GM12874 (cell line): ENCODE measurements around the gene DDX1.

Experiments used
- CTCF ChIP-seq: IDR thresholded peaks from 2 replicates; pipeline ENCODE4 v1.5.1; 2011; ENCODE audit warnings: low read depth, mild to moderate bottlenecking, control low read depth, low read length, moderate library complexity; ENCODE audit not compliant: insufficient read depth

DDX1 gene

GRCh38 chr2:15553519-15553918, 38.1 kb upstream of the DDX1 start:
- TF ChIP-seq CTCF = no peak

DNA sequence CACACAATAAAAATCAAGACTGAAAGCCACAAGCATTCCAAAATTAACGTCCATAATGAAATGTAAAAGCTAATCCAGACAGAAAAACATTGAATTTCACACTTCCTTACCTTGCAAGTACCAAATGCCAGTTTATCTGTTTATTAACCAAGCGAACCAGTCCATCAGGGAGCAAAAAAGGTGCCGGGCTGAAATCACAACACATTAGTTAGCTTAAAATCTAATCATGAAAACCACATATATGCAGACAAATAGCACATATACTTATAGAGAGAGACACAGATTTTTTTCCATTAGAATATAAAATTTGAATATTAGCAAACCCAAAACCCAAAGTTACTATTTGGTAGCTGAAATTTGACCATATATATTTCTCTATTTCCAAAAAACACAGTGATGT, 37.7 kb upstream of the DDX1 start:
- TF ChIP-seq CTCF = no peak

DNA sequence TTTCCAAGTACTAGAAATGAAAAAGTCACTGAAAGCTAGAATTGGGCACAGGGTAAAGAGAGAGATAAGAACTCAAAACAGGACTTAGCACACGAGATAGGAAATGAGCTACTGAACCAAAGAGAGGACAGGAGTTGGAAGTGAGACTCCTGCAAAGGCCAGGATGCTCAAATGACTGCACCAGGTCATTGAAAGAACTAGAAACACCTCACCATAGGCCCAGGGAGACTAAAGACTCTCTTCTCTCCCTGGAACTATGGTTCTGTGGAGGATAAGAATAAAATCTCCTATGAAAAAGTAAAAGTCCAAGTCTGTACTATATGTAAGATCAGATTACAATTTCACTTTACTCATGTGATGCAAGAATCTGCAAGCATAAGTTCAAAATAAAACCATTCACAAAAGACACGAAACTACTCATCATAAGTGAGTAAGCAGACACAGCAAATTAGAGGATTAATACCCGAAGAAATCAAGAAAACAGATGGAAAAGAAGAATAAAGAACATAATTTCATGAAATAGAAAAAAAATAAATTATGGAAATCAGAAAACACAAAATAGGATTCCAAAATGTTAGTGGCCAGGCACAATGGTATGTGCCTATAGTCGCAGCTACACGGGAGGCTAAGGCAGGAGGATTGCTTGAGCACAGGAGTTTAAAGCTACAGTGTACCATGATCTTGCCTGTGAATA, 37.0 kb upstream of the DDX1 start:
- TF ChIP-seq CTCF = no peak

DNA sequence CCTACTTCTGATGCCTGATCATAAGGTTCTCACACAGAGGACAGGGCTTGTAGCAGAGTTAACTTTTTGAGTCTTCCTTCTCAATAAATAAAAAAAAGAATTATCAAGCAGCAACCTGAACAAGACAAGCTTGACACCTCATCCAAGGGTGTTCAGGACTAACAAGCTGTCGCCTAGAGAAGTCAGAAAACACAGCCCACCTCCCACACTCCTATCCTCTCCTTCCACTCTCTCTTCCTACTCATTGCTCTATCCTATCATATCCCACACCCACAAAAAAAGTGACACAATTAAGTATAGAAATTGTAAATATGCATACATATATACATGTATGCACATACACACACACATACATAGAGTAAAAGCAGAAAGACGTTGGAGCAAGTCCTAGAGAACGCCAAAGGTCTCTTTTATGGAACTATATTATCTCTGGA, 35.9 kb upstream of the DDX1 start:
- TF ChIP-seq CTCF = no peak

DNA sequence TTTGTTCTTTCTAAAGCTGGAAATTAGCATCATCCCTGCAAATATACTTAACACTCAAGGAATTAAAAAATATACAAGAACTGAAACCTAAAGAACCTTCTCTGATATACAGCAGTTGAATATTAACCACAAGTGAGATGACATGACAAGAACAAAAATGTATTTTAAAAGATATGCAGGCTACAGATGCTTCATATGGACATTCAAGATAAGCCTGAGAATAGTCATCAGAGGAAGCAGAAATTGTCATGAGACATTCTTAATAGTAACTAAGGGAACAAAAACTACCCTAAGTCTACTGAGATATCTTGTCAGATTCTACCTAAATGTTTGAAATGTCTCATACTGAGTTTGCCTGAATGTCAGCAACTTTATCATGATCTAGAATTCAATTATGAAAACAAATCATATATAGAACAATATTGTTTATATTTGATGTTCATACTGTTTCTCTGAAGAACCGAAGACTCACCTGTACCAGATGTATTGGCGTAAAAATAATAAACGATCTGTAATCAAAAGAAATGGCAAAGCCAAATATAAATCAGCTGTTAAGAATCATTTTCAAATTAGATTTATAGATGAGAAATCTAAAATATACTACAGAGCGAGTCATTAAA, 35.2 kb upstream of the DDX1 start:
- no peak for TF ChIP-seq CTCF

DNA sequence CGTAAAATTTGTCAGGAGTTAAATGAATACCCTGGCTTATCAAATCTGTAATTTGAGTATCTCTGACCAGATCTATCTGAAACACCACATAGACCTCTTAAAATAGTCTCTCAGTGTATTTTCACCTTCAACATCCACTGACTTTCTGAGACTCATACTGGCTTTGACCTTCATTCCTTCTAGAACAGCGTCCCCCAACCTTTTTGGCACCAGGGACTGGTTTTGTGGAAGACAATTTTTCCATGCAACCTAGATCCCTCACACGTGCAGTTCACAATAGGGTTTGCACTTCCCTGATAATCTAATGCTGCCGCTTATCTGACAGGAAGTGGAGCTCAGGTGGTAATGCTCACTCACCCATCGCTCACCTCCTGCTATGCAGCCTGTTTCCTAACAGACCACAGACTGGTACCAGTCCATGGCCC, 33.8 kb upstream of the DDX1 start:
- TF ChIP-seq CTCF = no peak

DNA sequence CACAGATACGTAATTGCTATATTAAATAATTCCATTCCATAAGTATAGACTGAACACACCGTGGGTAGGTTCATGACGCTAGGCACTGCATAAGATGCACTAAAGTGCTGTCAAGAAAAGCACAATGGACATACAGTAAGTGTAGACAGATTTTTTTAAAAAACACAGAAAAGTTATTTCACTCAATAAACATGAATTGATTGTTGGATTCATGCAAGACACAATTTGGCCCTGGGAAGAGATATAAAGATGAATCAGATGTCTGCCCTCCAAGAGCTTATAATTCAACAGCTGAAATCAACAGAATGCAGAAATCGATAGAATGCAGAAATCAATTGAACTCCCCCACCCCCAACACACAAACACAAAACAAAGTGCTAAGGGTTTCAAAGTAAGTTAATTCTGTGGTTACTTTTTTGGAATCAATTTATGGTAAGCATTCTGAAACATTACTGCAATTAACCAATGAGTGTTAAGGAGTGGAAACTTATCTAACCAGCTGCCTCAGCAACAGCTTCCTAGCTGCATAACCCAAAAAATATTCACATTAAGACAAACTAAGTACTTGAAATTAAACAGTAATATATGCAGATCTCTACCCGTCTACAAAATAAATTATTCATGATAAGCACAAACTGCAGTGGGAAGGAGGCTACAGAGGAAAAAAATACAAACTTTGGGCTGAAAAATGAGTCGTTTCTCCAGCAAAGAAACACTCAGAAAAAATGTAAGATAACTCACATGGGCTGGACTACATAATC, 32.1 kb upstream of the DDX1 start:
- TF ChIP-seq CTCF = no peak
